AG20443 (cell line): ENCODE measurements around the gene TNC.

ENCODE experiments used
- DNase-seq: peaks from one replicate; pipeline ENCODE4 v3.0.0; 2012; ENCODE audit warnings: low spot score, mixed read lengths

TNC gene

DNA sequence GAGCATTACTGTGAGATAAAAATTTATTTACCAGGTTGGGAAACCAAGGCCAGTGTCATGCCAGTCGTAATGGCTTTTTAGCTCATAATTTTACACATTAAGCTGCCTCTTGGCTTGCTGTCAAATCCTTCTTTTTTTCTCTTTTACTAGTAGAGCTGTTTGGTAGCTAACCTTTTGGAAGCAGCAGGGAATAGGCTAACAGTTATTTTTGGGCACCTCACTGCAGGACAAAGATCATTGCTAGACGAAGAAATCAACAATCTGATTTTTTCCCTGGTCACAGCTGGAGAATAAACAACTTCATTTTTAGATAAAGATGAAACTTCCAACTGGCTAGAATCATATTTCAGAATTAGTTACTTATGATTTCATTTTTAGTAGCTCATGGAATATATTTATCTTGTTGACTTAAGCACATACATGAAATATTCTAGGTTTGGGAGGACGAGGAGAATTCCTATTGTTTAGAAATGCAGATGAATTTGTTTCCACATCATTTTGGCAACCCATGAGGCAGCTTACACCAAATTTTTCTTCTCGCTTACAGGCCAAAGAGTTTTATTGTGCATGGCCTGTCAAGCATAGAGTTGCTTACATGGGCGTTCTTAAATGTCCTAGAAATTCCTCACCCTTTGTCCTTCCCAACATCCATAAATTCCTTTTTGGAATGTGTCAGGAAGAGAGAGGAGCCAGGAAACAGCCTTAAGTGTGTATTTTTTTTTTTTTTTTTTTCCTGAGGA lies 19.6 kb downstream of the TNC start:
- peak; percentile 26 for DNase-seq

DNA sequence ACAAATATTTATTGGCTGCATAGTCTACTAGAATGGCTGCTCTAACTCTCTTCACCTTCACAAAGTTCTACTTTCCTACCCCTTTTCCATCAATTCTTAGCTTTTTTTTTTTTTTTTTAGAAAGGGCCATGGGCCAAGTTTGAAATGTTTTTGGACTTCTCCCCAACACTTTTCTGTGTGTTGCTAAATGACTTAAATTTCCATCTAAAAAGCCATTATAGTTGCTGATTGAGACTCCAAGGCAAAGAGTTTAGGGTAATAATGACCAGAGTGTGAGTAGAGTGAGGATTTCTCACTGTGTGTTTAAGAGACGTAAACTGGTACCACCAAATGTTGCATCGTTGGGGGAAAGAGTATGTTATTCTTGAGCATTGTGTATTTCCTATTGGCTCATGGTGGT lies 24.4 kb downstream of the TNC start:
- DNase-seq = no peak

DNA sequence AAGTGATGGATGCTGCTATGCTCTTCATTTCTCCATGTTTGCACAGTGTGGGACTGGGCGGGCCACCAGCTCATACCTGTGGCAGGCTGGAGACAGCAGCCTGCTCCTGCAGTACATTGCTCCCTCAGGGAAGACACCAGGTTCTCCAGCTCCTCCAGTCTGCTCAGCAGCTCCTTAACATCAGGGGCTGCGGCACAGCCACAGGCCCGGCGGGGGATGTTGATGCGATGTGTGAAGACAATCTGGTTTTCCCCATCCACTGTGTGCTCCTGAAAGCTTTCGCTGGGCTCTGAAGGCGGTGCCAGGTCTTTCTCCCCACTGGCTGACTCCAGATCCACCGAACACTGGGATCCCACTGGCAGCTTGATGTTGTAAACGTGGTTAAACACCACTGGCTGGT lies 27.5 kb downstream of the TNC start:
- DNase-seq = no peak

DNA sequence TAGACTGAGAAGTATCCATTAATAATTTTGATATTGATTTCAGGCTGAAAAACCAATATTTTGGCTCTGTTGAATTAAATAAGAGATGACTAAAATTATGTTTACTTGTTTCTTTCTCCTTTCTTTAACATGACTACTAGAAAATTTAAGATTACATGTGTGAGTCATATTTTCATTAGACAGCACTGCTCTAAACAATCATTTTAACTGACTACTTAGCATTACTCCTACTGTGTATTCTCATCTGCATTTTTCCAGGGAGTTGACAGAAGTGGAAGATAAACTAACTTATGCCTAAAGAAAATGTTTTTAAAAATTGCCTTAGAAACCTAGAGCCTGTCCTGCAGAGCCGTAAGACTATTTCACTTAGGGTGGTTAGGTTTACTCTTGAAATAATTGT lies 29.1 kb downstream of the TNC start:
- DNase-seq = no peak

DNA sequence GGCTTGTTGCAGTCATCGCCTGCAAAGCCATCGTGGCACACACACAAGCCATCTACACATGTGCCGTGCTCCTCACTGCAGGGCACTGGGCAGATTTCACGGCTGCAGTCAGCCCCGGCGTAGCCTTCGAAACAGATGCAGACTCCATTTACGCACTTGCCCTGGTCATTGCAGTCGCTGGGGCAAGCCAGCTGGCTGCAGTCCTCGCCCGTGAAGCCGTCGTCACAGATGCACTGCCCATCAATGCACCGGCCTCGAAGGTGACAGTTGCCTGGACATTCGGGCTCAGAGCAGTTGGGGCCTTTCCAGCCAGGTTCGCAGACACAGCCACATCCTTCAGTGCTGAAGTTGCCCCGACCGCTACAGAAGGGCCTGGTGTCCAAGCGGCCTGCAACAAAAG lies 31.1 kb downstream of the TNC start:
- DNase-seq = no peak

DNA sequence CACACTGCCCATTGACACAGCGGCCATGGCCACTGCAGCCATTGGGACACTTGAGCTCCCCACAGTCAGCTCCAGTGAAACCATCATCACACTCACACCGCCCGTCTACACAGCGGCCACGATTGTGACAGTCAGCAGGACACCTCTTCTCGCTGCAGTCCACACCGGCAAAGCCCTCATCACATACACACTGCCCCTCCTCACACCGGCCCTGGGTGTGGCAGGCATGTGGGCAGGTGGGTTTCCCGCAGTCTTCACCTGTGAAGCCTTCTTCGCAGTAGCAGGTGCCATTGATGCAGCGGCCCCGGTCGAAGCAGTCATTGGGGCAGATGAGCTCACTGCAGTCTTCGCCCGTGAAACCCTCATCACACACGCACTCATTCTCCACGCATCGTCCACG lies 31.5 kb downstream of the TNC start:
- DNase-seq = no peak

DNA sequence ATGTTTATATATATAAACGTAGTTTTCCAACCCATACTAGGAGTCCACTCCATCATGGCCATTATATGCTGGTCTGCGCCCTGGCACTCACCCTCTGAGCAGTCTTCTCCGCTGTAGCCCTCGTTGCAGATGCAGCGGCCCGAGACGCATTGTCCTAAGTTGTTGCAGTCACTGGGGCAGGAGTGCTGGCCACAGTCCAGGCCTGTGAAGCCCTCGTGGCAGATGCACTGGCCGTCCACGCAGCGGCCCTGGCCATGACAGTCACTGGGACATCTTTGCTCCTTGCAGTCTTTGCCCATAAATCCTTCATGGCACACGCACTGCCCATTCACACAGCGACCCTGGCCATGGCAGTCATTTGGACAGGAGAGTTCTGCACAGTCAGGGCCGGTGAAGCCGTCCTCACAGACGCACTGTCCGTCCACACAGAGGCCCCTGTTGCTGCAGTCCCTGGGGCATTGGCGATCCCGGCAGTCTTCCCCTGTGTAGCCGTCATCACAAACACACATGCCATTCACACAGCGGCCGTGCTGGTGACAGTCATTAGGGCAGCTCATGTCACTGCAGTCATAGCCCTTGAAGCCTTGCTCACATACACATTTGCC lies 32.1 kb downstream of the TNC start:
- no peak for DNase-seq

DNA sequence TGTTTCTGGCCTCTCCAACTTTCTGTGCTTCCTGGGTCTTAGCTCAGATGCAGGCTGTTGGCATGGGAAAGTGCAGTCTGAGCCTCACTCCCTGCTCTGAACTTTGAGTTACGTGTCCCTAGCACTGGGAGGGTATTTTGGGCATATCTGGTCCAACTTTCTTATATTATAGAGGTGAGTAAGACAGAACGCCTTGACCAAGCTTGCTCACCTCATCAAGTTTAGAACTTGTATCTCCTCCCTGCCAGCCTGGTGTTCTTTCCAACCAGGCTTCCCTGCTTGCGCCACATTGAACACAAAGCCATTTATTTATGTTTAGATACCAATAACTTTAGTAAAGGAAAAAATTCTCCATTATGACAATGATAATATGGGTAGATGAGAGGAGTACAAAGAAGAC lies 33.2 kb downstream of the TNC start:
- DNase-seq = no peak

DNA sequence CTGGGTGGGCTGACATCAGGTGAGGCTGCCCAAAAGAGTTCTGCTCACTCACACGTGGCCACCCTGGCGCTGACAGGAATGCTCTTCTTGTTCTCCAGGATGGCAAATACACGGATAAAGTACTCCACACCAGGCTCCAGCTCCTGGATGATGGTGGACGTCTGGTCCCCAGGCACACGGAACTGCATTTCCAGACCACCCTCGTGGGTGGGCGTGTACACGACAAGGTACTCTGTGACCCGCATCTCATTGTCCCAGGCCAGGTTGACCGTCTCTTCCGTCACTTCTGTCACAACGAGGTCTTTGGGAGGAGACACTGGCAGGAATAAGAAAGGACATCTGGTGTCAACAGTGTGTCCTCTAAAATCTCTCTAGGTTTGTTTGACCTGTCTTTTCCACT lies 33.8 kb downstream of the TNC start:
- no peak for DNase-seq

DNA sequence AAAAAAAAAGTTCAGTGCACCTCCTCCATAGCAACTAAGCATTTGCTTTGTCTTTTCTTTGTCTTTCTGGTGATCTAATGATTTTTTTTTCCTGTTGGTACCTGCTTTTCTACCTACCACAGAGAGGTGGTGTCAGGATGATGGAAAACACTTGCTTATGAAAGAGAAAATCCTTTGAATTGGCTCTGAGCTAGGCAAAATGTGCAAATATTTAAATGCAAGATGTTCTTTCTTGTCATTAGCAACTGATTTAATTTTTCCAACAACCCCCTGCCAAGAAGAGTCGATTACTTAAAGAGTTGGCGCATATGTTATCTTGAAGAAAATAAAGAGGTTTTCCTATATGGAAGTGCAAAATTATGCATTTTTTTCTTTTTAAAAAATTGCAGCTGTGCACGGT lies 37.7 kb downstream of the TNC start:
- no peak for DNase-seq

DNA sequence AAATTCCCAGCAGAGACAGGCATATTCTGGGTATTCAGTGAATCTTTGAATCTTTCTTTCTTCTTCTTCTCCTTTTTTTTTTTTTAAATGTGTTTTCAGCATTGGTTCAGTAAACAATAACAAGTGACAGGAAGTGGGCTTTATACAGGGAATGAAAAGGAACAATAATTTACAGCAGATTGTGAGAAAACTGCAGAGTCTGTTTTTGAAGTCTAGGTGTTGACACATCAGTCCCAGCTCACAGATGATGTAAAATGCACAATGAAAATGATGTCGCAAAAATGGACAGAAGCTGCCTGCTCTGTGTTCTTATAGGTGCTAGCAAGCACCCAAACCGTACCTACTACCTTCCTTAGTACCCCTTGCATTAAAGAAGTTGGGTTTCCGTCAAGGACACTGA lies 38.8 kb downstream of the TNC start:
- DNase-seq = no peak

DNA sequence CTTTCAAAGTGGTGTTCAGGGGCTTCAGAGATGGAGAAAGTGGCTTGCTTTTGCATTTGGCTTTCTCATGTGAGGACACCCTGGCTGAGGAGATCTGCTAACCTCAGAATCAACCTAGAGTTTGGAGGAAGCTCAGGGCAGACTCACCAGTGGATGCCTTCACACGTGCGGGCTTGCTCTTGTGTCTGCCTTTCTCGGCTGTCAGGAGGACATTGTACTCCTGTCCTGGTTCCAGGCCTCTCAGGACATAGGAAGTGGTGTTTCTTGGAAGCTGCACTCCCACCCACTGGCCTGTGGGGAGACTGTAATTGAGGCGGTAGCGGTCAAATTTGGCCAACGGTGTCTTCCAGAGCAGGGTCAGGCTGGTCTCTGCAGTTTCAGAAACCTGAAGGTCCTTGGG lies 44.5 kb downstream of the TNC start:
- DNase-seq = no peak

DNA sequence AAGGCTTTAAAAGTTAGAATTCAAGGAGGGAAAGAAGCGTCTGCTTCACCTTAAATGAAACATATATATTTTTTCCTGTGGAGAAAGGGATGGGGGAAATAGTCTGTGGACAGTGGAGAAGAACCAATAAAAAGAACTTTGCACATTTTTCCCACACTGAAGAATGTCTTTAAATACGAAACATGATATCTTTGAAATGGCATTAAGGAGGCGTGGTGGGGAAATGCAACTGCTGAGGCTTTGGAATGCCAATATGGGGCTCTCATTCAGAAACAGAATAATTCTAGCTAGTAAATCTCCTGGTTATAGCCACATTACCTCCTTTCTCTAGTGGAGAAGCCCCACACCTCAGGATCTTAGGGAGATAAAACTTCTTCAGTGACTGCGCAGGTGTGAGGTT lies 46.8 kb downstream of the TNC start:
- no peak for DNase-seq

DNA sequence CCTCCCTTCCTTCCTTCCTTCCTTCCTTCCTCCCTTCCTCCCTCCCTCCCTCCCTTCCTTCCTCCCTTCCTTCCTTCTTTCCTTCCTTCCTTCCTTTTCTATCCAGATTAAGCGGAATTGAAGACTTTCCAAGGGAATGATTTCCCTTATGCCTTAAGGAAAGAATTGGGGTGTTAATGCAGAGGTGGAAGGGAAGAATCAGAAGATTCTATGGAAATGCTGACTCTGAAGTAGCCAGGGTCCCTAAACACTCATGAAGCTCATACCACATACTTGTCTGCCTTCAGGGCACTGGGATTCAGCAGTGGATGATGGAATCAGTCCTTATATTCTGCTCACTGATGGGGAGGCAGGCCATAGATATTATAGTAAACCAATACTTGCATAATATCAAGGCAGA lies 48.2 kb downstream of the TNC start:
- DNase-seq = no peak

DNA sequence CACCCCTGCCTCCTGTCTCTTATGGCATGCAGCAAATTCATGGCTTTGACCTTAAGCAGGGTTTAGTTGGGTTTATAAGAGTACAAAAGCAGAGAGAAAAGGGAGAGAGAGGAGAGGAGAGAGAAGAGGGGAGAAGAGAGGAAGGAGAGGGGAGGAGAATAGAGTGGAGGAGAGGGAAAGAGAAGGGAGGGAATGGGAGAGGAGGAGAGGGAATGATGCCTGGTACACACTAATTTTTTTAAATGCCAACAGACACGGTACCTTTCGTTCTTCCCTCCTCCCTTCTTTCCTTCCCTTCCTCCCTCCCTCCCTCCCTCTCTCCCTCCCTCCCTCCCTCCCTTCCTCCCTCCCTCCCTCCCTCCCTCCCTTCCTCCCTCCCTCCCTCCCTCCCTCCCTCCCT lies 48.7 kb downstream of the TNC start:
- no peak for DNase-seq

DNA sequence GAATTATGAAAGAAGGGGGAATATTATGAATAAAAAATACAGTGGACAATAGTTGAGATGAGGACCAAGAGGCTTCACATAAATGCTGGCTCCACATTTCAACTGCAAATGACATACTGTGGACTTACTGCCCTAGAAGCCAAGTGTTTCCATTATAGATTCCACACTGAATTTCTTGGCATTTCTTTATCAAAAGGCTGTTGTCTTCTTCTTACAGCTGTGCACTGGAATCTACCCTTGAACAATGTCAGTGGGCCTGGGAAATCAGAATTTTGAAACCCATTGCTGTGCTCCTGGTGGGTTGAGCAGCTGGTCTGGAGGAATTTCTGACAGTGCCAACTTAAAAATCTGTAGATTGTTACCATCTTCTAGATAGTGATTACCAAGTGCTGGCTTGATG lies 49.9 kb downstream of the TNC start:
- DNase-seq = no peak

DNA sequence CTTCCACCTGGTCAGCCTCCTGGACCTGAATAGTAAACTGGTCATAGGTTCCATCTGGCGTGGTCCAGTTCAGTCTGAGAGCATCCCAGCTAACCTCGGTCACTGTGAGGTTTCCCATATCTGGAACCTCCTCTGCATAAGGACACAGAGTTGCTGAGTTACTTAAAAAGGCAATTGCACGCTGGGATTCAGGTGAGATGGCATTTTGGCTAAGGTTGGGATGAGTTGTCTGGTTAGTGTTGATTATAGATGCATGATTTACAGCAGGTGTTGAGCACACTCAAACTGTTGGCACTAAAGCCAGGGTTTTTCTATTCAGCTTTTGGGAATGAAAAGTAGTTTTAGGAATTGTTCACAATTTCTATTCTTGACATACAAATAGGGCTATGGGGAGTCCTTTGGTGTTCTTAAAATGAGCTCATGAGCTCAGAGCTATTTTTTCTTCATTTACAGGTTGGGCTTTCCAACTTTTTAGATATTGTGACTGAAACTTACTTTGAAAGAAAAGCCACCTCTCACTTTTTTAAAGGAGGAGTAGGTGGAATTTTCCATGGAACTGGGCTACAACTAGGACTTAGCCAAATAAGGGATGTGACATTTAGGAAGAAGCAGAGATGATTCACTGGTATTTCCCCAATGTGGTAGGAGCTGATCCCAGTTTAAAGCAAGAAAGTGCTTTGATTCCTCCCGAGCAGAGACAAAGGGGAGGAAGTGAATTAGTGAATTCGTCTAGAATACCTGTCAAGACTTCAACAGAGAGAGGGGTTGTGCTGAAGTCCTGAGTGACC lies 54.7 kb downstream of the TNC start:
- peak; percentile 73 for DNase-seq

DNA sequence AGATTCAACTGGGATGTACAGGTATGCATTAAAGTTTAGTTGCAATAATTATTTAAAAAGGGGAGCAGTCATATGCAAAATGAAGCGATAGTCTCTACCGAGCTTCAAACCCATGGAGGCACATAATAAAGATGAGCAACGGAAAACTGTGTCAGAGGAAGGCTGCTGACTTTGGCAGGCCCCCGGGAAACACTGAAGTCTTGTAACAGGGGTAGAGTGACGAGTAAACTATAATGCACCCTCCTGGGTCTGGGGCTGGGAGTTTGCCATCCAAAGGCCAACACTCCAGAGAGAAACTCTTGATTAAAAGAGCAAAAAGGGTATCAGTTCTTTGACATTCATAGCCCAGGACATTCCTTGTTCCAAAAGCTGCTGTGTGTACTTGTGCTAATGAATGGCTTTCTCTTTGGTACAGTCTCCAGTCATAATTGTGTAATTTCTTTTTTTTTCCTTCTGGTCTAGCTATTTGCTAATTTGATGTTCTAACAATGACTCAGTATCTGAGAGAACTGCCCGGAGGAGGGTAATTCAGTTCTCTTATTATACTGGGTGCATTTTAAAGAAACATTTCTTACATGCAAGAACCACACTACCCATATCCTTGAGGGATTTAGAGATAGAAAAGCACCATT lies 59.2 kb downstream of the TNC start:
- DNase-seq = peak; percentile 79

DNA sequence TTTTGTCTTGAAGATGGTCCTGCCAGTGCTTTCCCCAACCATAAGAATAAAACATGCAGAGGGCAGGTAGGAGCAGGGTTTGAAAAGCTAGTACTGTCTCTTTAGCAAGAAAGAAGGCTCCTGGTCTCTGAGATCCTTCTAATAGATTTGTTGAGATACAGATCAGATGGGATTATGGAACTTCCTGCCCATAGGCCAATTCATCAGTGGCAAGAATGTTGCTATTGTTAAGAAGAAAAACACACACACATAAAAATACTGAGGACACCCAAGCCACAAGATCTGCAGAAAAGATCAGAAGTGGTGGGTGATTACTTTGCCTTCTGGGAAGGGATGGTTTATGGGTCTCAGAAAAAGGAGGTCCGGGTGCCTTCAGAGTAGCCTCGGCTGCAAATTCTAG lies 59.8 kb downstream of the TNC start:
- DNase-seq = no peak

DNA sequence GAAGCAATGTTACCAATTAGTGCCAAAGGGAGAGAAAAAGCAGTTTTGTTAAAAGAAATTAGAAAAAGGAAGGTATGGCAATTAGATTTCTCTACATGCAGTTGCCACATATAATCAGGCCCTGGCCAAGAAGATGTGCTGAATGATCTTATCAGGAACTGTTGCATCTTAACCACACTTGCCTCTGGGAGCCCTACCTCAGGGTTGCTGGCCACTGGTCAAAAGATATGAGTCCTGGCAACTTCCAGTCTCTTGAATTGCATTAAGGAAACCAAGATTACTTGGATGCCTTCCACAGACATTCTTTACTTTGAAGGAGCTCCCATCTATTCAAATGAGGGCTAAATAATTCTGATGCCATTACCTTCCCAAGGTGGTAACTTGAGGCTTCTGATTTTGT lies 60.4 kb downstream of the TNC start:
- DNase-seq = no peak

DNA sequence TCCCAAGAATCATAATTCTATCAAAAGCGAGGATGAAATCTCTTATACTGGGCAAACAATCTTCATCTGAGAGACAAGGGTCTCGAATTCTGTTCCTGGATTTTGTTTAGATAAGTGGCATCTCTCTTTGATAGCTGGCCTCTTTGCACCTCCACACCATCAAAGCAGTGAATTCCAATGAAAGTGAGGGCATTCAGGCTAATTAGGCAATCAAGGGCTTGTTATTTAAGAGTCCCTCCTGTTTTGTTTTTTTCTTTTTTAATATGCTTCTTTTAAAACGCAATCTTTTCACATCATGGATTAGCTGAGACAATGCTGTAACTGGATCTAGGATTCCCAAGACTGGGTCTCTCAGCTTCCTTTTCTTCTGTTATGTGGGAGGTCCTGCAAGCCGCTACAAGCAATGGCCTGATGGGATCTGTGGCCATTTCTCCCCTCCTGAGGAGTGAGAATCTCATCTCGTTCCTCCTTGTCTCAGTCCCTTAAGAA lies 67.9 kb downstream of the TNC start:
- no peak for DNase-seq

DNA sequence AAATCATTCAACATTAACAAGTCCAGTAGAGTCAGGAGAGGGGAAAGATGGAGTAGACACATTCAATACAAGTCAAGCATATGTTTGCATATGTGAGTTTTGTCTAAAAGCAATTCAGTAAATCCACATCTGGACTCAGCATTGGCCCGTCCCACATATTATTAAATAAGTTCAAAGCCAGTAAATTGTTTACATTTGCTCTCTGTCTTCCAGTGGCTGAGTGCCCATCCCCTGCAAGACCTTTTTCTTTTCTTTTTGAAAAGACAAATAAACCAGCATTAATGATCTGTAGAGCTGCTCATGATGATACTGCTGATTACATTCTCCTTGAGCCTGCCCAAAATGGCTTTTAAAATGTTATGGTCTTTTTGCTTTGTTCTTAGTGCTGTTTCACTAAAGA lies 71.1 kb downstream of the TNC start:
- DNase-seq = no peak

DNA sequence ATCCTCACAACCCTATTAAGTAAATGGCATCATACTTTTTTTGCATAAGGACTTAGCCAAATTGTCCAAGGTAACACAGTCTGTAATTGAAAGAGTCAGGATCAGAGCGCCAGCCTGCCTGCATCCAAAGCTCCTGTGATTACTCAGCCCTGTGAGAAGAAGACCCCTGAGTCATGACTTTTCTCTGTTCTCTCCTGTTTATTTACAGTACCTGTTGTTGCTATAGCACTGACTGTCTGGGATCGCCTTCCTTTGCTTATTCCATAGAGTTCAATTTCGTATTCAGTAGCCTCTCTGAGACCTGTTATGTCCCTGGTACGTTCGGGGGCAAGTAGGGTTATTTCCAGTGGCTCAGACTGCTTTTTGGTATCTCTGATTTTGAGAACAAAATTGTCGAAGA lies 71.8 kb downstream of the TNC start:
- DNase-seq = no peak
